HG02870 (cell line): Measurements from ENCODE around the gene OPRM1.
A peak's percentile ranks its signal among the peaks of the same experiment; 100 is the strongest.
"Not testable (repeated sequence)": the region's sequence is repeated elsewhere in the genome, so short reads cannot be mapped to it uniquely, and the experiment has no call there.

Experiments
- ATAC-seq: cut with Tn5 transposase; IDR thresholded peaks from one replicate; pipeline ENCODE4 v1.9.1; 2021; ENCODE audit warnings: mild to moderate bottlenecking, moderate library complexity; ENCODE audit not compliant: unreplicated experiment

Gene OPRM1

GRCh38 chr6:154236646-154237301 lies 197.7 kb downstream of the OPRM1 start:
- ATAC-seq: no peak

GRCh38 chr6:154238831-154239230 lies 199.8 kb downstream of the OPRM1 start:
- no peak for ATAC-seq

GRCh38 chr6:154239392-154239791 lies 200.4 kb downstream of the OPRM1 start:
- ATAC-seq: no peak

DNA sequence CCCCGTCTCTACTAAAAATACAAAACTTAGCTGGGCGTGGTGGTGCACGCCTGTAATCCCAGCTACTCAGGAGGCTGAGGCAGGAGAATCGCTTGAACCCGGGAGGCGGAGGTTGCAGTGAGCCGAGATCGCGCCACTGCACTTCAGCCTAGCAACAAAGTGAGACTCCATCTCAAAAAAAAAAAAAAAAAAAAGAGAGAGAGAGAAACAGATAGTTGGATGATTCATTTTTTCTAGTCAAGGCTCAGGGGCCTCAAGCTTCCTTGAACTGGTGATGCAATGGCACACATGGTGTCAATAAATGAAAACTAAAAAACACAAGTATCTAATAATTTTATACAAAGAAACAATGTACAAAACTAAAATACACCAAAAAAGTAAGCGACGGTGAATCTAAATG lies 202.0 kb downstream of the OPRM1 start:
- ATAC-seq: not testable (repeated sequence)

- ATAC-seq: no peak
Observed at GRCh38 chr6:154241581-154241980, 202.5 kb downstream of the OPRM1 start.

GRCh38 chr6:154242617-154243357 lies 203.7 kb downstream of the OPRM1 start:
- ATAC-seq: no peak

- ATAC-seq: no peak
Observed at GRCh38 chr6:154243793-154244750, 205.0 kb downstream of the OPRM1 start.

GRCh38 chr6:154245506-154245905 lies 206.5 kb downstream of the OPRM1 start:
- no peak for ATAC-seq

GRCh38 chr6:154246723-154247118 lies 207.7 kb downstream of the OPRM1 start:
- ATAC-seq: no peak

DNA sequence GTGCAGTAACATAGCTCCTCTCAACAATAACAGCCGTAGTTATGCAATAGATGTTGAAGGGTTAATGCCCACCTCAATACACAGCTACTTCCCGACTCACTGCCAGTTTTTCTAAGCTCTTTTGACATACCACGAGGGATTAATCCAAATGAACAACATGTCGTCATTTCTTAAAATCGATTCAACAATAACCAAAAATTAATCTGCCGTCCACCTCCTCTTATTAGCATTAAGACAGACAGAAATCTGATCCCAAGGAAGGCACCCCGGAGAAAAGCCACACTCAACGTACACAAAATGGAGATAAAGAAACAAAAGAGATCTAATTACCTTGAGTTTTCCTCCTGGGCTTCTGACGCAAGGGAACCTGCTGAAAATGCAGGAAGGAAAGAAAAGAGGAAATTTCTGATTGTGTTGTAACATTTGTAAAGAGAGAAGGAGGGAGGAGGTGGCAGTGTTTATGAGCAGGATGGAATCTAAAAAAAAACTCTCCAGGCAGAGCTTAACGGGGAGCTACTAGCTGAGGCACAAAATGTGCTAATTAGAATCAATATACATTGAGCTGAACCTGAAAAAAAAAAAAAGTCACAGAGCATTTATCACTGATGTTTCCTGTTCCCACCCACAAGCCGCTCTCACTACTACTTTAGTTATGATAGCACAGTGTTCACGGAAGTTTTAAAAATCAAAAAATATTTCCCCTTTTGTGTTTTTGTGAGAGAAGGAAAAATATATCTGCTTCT lies 208.2 kb downstream of the OPRM1 start:
- ATAC-seq: peak; percentile 45

GRCh38 chr6:154249499-154250298 lies 210.7 kb downstream of the OPRM1 start:
- peak; percentile 81 for ATAC-seq

DNA sequence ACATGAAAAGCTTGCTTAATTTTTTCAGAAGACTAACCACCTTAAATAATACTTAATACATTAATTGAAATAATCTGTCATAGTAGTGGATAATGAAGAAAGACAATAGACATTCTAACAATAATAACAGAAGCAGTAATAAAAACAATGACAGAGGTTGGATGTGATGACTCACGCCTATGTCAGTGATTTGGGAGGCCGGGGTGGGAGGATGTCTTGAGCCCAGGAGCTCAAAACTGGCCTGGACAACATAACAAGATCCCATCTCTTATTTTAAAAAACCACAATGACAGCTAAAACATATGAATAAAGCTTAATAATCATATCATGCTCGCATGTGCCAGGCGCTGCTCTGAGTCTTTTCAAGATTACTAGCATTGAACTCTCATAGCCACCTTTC lies 212.1 kb downstream of the OPRM1 start:
- no peak for ATAC-seq

DNA sequence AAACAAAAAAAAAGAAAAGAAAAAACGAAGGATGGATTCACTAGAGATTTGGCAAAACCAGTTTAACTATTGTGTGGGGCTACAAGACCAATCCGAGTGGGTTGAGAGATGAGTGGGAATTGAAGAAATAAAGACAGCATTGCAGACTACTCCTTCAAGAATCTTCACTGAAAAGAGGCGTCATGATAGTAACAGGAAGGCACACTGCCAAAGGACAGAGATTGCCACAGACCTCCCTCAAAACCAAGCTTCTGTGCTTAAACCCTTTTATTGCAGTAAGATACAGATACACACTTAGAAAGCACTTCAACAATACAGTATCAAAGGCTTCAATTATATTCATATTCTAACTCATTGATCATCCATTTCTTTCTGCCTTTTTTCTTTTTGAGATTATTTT lies 213.6 kb downstream of the OPRM1 start:
- no peak for ATAC-seq

- ATAC-seq: no peak
Observed at GRCh38 chr6:154257067-154257466, 218.0 kb downstream of the OPRM1 start.

DNA sequence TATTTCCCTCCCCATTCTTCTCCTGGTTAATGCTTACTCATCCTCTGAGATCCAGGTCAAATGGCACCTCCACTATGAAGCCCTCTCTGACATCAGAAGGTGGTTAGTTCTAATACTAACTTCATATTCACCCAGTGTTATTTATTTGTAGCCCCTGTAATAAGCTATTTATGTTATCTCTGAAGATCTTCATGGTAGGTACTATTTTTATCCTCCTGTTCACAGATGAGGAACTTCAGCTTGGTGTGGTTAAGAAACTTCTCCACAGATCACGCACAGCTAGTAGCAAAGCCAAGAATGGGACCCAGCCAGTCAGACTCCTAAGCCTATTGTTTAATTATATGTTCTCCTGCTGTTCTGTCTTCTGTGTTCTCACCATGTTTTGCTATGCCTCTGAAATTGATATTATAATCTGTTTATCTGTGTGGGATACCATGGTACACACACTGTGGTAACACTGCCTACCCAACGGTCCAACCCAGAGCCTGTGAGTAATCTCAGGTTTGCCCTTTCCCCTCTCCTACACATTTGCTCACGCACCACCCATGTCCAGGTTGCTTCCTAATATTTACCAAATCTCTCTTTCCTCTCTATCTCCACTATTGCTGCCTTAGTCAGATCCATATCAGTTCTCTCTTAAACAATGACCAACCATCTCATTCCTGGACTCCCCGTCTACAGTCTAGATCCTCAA lies 219.2 kb downstream of the OPRM1 start:
- ATAC-seq: peak; percentile 82

- ATAC-seq: no peak
Observed at GRCh38 chr6:154261688-154262397, 222.8 kb downstream of the OPRM1 start.

GRCh38 chr6:154266560-154267099 lies 227.6 kb downstream of the OPRM1 start:
- no peak for ATAC-seq

DNA sequence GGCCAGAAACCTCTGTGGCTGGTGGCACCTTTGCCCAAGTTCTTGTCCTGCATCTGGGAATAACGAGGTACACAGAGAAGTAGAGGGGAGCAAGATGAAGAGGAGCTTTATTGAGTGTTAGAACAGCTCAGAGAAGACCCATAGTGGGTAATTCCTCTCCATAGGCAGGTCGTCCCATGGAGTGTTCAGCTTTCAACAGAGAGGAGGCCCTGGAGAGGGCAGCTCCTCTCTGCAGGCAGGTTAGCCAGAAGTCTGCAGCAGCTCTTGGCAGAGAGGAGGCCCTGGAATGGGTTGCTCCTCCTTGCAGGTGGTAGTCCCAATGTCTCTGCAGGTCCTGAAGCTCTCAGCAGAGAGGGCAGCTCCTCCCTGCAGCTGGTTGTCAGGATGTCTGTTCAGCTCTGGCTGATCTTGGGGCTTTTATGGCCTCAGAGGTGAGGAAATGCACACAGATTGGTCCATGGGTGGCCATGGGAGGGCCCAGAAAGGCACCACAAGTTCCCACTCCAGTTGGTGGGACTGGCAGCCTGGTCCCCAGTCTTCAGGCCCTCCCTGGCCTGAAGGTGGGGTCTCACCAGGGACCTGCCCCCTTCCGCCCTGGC lies 228.6 kb downstream of the OPRM1 start:
- ATAC-seq: no peak
